ENCODE data around the gene SPSB4. TPM values are rescaled to one million over a fixed set of nuclear protein-coding genes. Genes with fewer than 3 reads are reported as not detected.

Gene SPSB4
- total RNA-seq, 1 experiment from 2014 or later = 0.05 TPM

DNA sequence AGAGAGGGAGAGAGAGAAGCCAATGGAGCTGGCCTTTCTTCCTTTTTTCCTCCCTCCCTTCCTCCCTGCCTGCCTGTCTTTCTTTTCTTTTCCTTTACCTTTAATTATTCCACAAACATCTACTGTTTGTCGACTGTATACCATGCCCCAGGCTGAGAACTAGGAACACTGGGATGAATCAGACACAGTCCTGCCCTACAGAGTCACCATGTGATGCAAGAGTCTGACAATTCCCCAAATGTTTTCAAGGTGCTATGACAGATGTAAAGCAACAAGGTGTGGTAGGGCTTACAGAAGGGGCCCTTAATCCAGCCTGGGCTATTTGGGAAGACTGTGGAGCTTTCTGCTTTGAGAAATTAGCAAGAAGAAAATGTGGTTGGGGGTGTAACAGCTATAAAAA lies 4.0 kb upstream of the SPSB4 start:
- in situ Hi-C loops (cut with HindIII; ENCODE audit: low pct_unique_long_range_greater_than_20kb, low sequenced_read_pairs) = no loop called here
- H3K27me3 ChIP-seq (ENCODE audit: control insufficient read depth, insufficient read depth, low read length) = peaks cover 40% of the 10 kb centered on the region
- CTCF ChIA-PET = no interaction called here
- H3K36me3 ChIP-seq (ENCODE audit: control insufficient read depth, insufficient read depth, low read length) = no peaks in the 10 kb centered on the region
- DNase-seq (ENCODE audit: low read depth, low spot score) (no peak), ATAC-seq (no peak)
- no peaks in the 10 kb centered on the region for H3K9me3 ChIP-seq (ENCODE audit: control insufficient read depth, insufficient read depth, low read depth, low read length)
- intact Hi-C loops (cut with micrococcal nuclease; ENCODE audit: unreplicated experiment) = no loop called here
- no peak overlapping the region for H3K4me3 ChIP-seq (ENCODE audit: low read depth in 2 of 2, low read length in 2 of 2)
- no peak overlapping the region for H3K27ac ChIP-seq (ENCODE audit: low read length)
- POLR2A ChIA-PET = no interaction called here
- no peaks in the 10 kb centered on the region; the same call in 1 of the 2 replicates for H3K4me1 ChIP-seq (ENCODE audit: control insufficient read depth, insufficient read depth, low read length)
- no peak for TF ChIP-seq TCF7L2 (IDR thresholded peaks at IDR 0.05; ENCODE audit: low read depth, low read length)
- no TSS peak for BruUV-seq (replicated peaks)

DNA sequence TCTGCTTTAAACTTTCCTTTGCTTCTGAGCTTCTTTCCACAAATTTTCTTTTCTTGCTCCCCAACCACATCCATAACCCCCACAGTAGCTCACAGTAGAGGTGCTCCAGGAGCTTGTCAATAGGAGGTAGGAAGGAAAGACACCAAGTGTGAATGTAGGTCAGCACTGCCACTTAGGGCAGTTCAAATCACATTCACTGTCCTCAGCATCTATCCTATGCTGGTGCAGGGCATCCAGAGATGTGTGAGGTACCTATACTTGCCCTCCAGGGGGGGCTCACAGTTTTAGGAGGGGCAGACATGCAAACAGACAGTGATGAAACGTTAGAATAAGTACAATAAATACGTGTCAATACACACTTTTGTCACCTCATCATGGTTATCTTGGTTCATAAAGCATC lies 1.5 kb upstream of the SPSB4 start:
- no peak overlapping the region for H3K27ac ChIP-seq (ENCODE audit: low read length)
- intact Hi-C loops (cut with micrococcal nuclease; ENCODE audit: unreplicated experiment) = no loop called here
- no peak overlapping the region for H3K4me3 ChIP-seq (ENCODE audit: low read depth in 2 of 2, low read length in 2 of 2)
- H3K27me3 ChIP-seq (ENCODE audit: control insufficient read depth, insufficient read depth, low read length) = peaks cover 53% of the 10 kb centered on the region
- ATAC-seq (0 out of 2 replicates have a peak, but pooled peaks have one; percentile 52), DNase-seq (ENCODE audit: low read depth, low spot score) (no peak)
- H3K36me3 ChIP-seq (ENCODE audit: control insufficient read depth, insufficient read depth, low read length) = no peaks in the 10 kb centered on the region
- BruUV-seq (replicated peaks) = no TSS peak
- POLR2A ChIA-PET = no interaction called here
- peaks cover 6% of the 10 kb centered on the region; the same call in 1 of the 2 replicates for H3K4me1 ChIP-seq (ENCODE audit: control insufficient read depth, insufficient read depth, low read length)
- CTCF ChIA-PET = interaction anchor here (0.6 to 1.0 kb wide), 2 partner anchors 56 to 619 kb away, joined by 3 to 7 read pairs; no protein-coding TSS in a partner anchor
- in situ Hi-C loops (cut with HindIII; ENCODE audit: low pct_unique_long_range_greater_than_20kb, low sequenced_read_pairs) = no loop called here
- TF ChIP-seq, protein P1, sequence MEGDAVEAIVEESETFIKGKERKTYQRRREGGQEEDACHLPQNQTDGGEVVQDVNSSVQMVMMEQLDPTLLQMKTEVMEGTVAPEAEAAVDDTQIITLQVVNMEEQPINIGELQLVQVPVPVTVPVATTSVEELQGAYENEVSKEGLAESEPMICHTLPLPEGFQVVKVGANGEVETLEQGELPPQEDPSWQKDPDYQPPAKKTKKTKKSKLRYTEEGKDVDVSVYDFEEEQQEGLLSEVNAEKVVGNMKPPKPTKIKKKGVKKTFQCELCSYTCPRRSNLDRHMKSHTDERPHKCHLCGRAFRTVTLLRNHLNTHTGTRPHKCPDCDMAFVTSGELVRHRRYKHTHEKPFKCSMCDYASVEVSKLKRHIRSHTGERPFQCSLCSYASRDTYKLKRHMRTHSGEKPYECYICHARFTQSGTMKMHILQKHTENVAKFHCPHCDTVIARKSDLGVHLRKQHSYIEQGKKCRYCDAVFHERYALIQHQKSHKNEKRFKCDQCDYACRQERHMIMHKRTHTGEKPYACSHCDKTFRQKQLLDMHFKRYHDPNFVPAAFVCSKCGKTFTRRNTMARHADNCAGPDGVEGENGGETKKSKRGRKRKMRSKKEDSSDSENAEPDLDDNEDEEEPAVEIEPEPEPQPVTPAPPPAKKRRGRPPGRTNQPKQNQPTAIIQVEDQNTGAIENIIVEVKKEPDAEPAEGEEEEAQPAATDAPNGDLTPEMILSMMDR (IDR thresholded peaks at IDR 0.05) = peak; percentile 40
- TF ChIP-seq TCF7L2 (IDR thresholded peaks at IDR 0.05; ENCODE audit: low read depth, low read length) (no peak), SIN3A (IDR thresholded peaks at IDR 0.05; ENCODE audit: borderline replicate concordance, insufficient read depth, low read depth, low read length) (no peak), POLR2AphosphoS5 (IDR thresholded peaks at IDR 0.05; ENCODE audit: low read depth, low read length) (no peak)
- TF ChIP-seq, protein P2, sequence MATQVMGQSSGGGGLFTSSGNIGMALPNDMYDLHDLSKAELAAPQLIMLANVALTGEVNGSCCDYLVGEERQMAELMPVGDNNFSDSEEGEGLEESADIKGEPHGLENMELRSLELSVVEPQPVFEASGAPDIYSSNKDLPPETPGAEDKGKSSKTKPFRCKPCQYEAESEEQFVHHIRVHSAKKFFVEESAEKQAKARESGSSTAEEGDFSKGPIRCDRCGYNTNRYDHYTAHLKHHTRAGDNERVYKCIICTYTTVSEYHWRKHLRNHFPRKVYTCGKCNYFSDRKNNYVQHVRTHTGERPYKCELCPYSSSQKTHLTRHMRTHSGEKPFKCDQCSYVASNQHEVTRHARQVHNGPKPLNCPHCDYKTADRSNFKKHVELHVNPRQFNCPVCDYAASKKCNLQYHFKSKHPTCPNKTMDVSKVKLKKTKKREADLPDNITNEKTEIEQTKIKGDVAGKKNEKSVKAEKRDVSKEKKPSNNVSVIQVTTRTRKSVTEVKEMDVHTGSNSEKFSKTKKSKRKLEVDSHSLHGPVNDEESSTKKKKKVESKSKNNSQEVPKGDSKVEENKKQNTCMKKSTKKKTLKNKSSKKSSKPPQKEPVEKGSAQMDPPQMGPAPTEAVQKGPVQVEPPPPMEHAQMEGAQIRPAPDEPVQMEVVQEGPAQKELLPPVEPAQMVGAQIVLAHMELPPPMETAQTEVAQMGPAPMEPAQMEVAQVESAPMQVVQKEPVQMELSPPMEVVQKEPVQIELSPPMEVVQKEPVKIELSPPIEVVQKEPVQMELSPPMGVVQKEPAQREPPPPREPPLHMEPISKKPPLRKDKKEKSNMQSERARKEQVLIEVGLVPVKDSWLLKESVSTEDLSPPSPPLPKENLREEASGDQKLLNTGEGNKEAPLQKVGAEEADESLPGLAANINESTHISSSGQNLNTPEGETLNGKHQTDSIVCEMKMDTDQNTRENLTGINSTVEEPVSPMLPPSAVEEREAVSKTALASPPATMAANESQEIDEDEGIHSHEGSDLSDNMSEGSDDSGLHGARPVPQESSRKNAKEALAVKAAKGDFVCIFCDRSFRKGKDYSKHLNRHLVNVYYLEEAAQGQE (IDR thresholded peaks at IDR 0.05; ENCODE audit: insufficient read depth in 1 of 2, low read depth in 2 of 2, low read length in 1 of 2) = no peak
- H3K9me3 ChIP-seq (ENCODE audit: control insufficient read depth, insufficient read depth, low read depth, low read length) = no peaks in the 10 kb centered on the region

DNA sequence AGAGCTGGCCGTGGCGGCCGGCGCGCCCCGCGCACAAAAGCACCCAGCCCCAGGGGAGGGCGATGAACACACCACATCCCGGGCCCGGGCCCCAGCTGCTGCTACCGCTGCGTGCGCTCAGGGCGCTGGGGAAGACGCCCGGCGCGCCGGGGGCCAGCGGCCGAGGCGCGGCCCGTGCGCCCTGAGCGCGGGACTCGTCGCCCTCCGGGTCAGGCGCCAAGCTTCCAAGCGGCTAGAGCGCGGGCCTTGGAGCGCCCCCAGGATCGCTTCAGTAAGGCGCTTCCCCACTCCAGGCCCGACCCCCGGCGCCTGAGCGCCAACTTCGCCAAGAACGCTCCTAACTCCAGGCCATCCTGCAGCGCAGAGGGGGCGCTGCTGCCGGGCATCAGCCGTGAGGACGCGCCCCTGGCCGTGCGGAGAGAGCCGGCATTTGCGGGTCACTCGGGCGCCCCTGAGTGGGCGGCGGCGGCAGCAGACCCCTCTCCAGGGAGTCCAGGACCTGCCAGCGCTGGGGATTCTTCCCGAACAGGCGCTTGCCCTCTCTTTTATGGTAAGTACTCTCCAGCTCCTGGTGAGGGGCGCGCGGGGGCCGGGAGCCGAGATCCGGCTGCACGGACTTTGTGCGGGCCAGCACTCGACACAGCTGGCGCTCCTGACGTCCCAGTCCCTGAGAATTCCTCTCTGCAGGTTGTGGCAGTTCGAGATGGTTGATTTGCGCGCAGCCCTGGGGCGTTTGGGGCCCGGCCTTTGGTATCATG lies 475 bp downstream of the SPSB4 start:
- no peaks in the 10 kb centered on the region for H3K9me3 ChIP-seq (ENCODE audit: control insufficient read depth, insufficient read depth, low read depth, low read length)
- peak overlapping the region in 1 of 2 experiments; percentile 23; a peak in 1 of 4 replicates for H3K4me3 ChIP-seq (ENCODE audit: low read depth in 2 of 2, low read length in 2 of 2)
- in situ Hi-C loops (cut with HindIII; ENCODE audit: low pct_unique_long_range_greater_than_20kb, low sequenced_read_pairs) (no loop called here), intact Hi-C loops (cut with micrococcal nuclease; ENCODE audit: unreplicated experiment) (no loop called here)
- peak; percentile 39 for ATAC-seq
- DNase-seq (ENCODE audit: low read depth, low spot score) = no peak
- peaks cover 6% of the 10 kb centered on the region; the same call in 1 of the 2 replicates for H3K4me1 ChIP-seq (ENCODE audit: control insufficient read depth, insufficient read depth, low read length)
- POLR2A ChIA-PET = no interaction called here
- BruUV-seq (replicated peaks) = no TSS peak
- peaks cover 55% of the 10 kb centered on the region for H3K27me3 ChIP-seq (ENCODE audit: control insufficient read depth, insufficient read depth, low read length)
- H3K27ac ChIP-seq (ENCODE audit: low read length) = no peak overlapping the region
- TF ChIP-seq POLR2AphosphoS5 (IDR thresholded peaks at IDR 0.05; ENCODE audit: low read depth, low read length) (no peak), TCF7L2 (IDR thresholded peaks at IDR 0.05; ENCODE audit: low read depth, low read length) (no peak)
- TF ChIP-seq, protein P1 (IDR thresholded peaks at IDR 0.05) = 0 out of 2 replicates have a peak, but pooled peaks have one; percentile 26
- TF ChIP-seq, protein P2 (IDR thresholded peaks at IDR 0.05; ENCODE audit: insufficient read depth in 1 of 2, low read depth in 2 of 2, low read length in 1 of 2) = no peak
- CTCF ChIA-PET = interaction anchor here (0.6 kb wide), 1 partner anchor 243 kb away, joined by 3 read pairs; no protein-coding TSS in a partner anchor
- no peaks in the 10 kb centered on the region for H3K36me3 ChIP-seq (ENCODE audit: control insufficient read depth, insufficient read depth, low read length)
